SK-N-SH (cell line): ENCODE data around the gene TMEM54. TPM values are rescaled to one million over a fixed set of nuclear protein-coding genes. Genes with fewer than 3 reads are reported as not detected.

Experiments used
- CTCF ChIA-PET: fragments of 300-600, 350-600 bp; formaldehyde crosslinking; extraction: SDS; loops from one replicate; lab custom pipeline; 2021; lab: Yijun Ruan, JAX
- POLR2A ChIA-PET: fragments of 350-600 bp; sonication (Branson Sonifier 250); formaldehyde crosslinking; extraction: SDS; loops from one replicate; lab custom pipeline; 2020; ENCODE audit warnings: antibody characterized with exemption, inconsistent platforms; lab: Yijun Ruan, JAX
- DNase-seq: peaks from one replicate; pipeline ENCODE4 v3.0.0; 2012
- H2AFZ ChIP-seq: fragments of 200-600 bp; sonication (generic); 2 replicates; pipeline ENCODE4 v1.8.1; 2016; ENCODE audit warnings: antibody characterized with exemption, mild to moderate bottlenecking, low read depth
- H3F3A ChIP-seq: fragments of 200-600 bp; sonication (generic); replicated peaks from 2 replicates; pipeline ENCODE3; 2016; ENCODE audit warnings: antibody characterized with exemption, mild to moderate bottlenecking; ENCODE audit not compliant: insufficient read depth
- H3K27ac ChIP-seq, 2 experiments: fragments of 200-500 bp in 1 of 2; fragments of 200-600 bp in 1 of 2; sonication (Bioruptor generic) in 1 of 2; sonication (generic), shearing (Covaris generic) in 1 of 2; 2 replicates each; pipeline versions ENCODE4 v1.5.1 to v1.6.1; 2014 to 2016; ENCODE audit warnings: low read depth in 2 of 2, inconsistent platforms in 1 of 2, low read length in 1 of 2, mild to moderate bottlenecking in 1 of 2, mixed read lengths in 1 of 2
- H3K27me3 ChIP-seq: fragments of 200-600 bp; sonication (generic), shearing (Covaris generic); 2 replicates; pipeline ENCODE4 v1.6.1; 2016; ENCODE audit warnings: mixed run types; ENCODE audit not compliant: insufficient read depth
- H3K36me3 ChIP-seq, 2 experiments: fragments of 200-500 bp in 1 of 2; fragments of 200-600 bp in 1 of 2; sonication (Bioruptor generic) in 1 of 2; sonication (generic) in 1 of 2; replicated peaks in 1 of 2; 2 replicates each; pipeline versions ENCODE3 to v1.5.1; 2014 to 2016; ENCODE audit warnings: low read length in 1 of 2, mild to moderate bottlenecking in 1 of 2; ENCODE audit not compliant: insufficient read depth in 2 of 2, control insufficient read depth in 1 of 2
- H3K4me1 ChIP-seq, 2 experiments: fragments of 200-500 bp in 1 of 2; fragments of 200-600 bp in 1 of 2; sonication (Bioruptor generic) in 1 of 2; sonication (generic), shearing (Covaris generic) in 1 of 2; 2 replicates each; pipeline versions ENCODE4 v1.5.1 to v1.6.1; 2014 to 2016; ENCODE audit warnings: low read depth in 1 of 2, low read length in 1 of 2, mixed run types in 1 of 2; ENCODE audit not compliant: insufficient read depth in 2 of 2, control insufficient read depth in 1 of 2
- H3K4me2 ChIP-seq: fragments of 200-600 bp; sonication (generic), shearing (Covaris generic); 2 replicates; pipeline ENCODE4 v1.6.1; 2017; ENCODE audit warnings: mixed run types
- H3K4me3 ChIP-seq, 2 experiments: fragments of 200-500 bp in 1 of 2; fragments of 200-600 bp in 1 of 2; sonication (Bioruptor generic) in 1 of 2; sonication (generic), shearing (Covaris generic) in 1 of 2; 2 replicates each; pipeline versions ENCODE4 v1.5.1 to v1.8.1; 2014 to 2016; ENCODE audit warnings: low read depth in 2 of 2, inconsistent platforms in 1 of 2, low read length in 1 of 2, mild to moderate bottlenecking in 1 of 2, mixed read lengths in 1 of 2, moderate library complexity in 1 of 2
- H3K79me2 ChIP-seq: fragments of 200-600 bp; sonication (generic); 2 replicates; pipeline ENCODE4 v1.8.1; 2017; ENCODE audit warnings: mild to moderate bottlenecking; ENCODE audit not compliant: insufficient read depth
- H3K9ac ChIP-seq: fragments of 200-600 bp; sonication (generic); 2 replicates; pipeline ENCODE4 v1.6.1; 2017; ENCODE audit warnings: mixed run types
- H3K9me2 ChIP-seq: fragments of 200-600 bp; sonication (generic); 2 replicates; pipeline ENCODE4 v1.6.1; 2017; ENCODE audit warnings: mixed run types
- H3K9me3 ChIP-seq: fragments of 200-600 bp; sonication (generic); 2 replicates; pipeline ENCODE4 v1.6.1; 2017; ENCODE audit warnings: mixed run types, mild to moderate bottlenecking, moderate library complexity
- H4K20me1 ChIP-seq: fragments of 200-600 bp; sonication (generic); 2 replicates; pipeline ENCODE4 v1.6.1; 2017; ENCODE audit warnings: mild to moderate bottlenecking, mixed run types; ENCODE audit not compliant: insufficient read depth
- CHD2 ChIP-seq: fragments of 150-350 bp; IDR thresholded peaks from 2 replicates; pipeline ENCODE4 v1.6.1; 2018; ENCODE audit warnings: low read length; ENCODE audit not compliant: partially characterized antibody
- EP300 ChIP-seq, 2 experiments: IDR thresholded peaks; 2 replicates each; pipeline versions ENCODE4 v1.4.0 to v1.6.1; 2012; ENCODE audit warnings: borderline replicate concordance in 1 of 2, low read depth in 1 of 2, low read length in 1 of 2
- EZH2phosphoT487 ChIP-seq: fragments of 200-600 bp; sonication (generic); IDR thresholded peaks from 2 replicates; pipeline ENCODE4 v1.6.1; 2017; ENCODE audit warnings: low read depth, mixed run types, mild to moderate bottlenecking, antibody characterized with exemption, moderate library complexity, borderline replicate concordance
- FOSL2 ChIP-seq: IDR thresholded peaks from 2 replicates; pipeline ENCODE4 v1.4.0; 2012; ENCODE audit warnings: low read depth, mild to moderate bottlenecking, moderate library complexity, borderline replicate concordance
- FOXM1 ChIP-seq: IDR thresholded peaks from 2 replicates; pipeline ENCODE4 v1.4.0; 2012; ENCODE audit warnings: low read depth, mild to moderate bottlenecking
- GATA2 ChIP-seq: sonication (generic); formaldehyde crosslinking; IDR thresholded peaks from 2 replicates; pipeline ENCODE4 v1.5.0; 2020; ENCODE audit warnings: mild to moderate bottlenecking, missing genetic modification reagents
- IRF3 ChIP-seq: fragments of 150-350 bp; IDR thresholded peaks from 2 replicates; pipeline ENCODE4 v1.6.1; 2016; ENCODE audit warnings: mild to moderate bottlenecking, low read depth, low read length
- JUND ChIP-seq: IDR thresholded peaks from 2 replicates; pipeline ENCODE4 v1.4.0; 2012
- MAX ChIP-seq: IDR thresholded peaks from 2 replicates; pipeline ENCODE4 v1.4.0; 2012; ENCODE audit warnings: low read depth
- MEF2A ChIP-seq: IDR thresholded peaks from 2 replicates; pipeline ENCODE4 v1.4.0; 2012; ENCODE audit warnings: low read depth, borderline replicate concordance
- NRF1 ChIP-seq: IDR thresholded peaks from 2 replicates; pipeline ENCODE4 v1.6.1; 2012; ENCODE audit warnings: low read depth, mild to moderate bottlenecking, low read length
- PBX3 ChIP-seq: IDR thresholded peaks from 2 replicates; pipeline ENCODE4; 2012
- POLR2AphosphoS5 ChIP-seq: IDR thresholded peaks from 2 replicates; pipeline ENCODE4 v1.6.1; 2012; ENCODE audit warnings: low read depth, low read length
- RAD21 ChIP-seq: IDR thresholded peaks from 2 replicates; pipeline ENCODE4 v1.6.1; 2012; ENCODE audit warnings: mild to moderate bottlenecking, low read length
- REST ChIP-seq: IDR thresholded peaks from 2 replicates; pipeline ENCODE4 v1.6.1; 2012; ENCODE audit warnings: mild to moderate bottlenecking, low read depth, low read length, moderate library complexity
- RXRA ChIP-seq: IDR thresholded peaks from 2 replicates; pipeline ENCODE4 v1.4.0; 2012; ENCODE audit warnings: low read depth, mild to moderate bottlenecking, borderline replicate concordance
- SIN3A ChIP-seq: IDR thresholded peaks from 2 replicates; pipeline ENCODE4 v1.6.1; 2012; ENCODE audit warnings: low read depth, mild to moderate bottlenecking, low read length, moderate library complexity, borderline replicate concordance
- SMC3 ChIP-seq: IDR thresholded peaks from 2 replicates; pipeline ENCODE4 v1.6.1; 2012; ENCODE audit warnings: low read depth, low read length, improper control_type of control experiment
- USF2 ChIP-seq: fragments of 150-350 bp; IDR thresholded peaks from 2 replicates; pipeline ENCODE4 v1.6.1; 2017; ENCODE audit warnings: antibody characterized with exemption, low read length, low read depth, borderline replicate concordance
- ZBTB33 ChIP-seq: IDR thresholded peaks from 2 replicates; pipeline ENCODE4 v1.4.0; 2012; ENCODE audit warnings: low read depth, borderline replicate concordance
- WGBS: methylation state at CpG from one replicate; pipeline ENCODE4 v1.1.6; 2017; ENCODE audit warnings: low lambda C conversion rate; 5-methylcytosine and 5-hydroxymethylcytosine counted together
- polyA plus RNA-seq, 3 experiments: library from polyadenylated mRNA; depleted of rRNA; stranded (reverse); fragments of >200 nt; gene quantifications; 2 replicates each; pipeline ENCODE4 v1.2.3, GENCODE V29; 2012

TMEM54 gene
- polyA plus RNA-seq, 1 of the 3 experiments (the other 2 are of a cell fraction) = 66.6 TPM

GRCh38 chr1:32947669-32948389 is 46.6 kb upstream of the TMEM54 start:
- WGBS = 90% methylated on average over 6 of the region's 6 CpGs

More at GRCh38 chr1:32947669-32948389, 46.6 kb upstream of the TMEM54 start:
- H3K9me2 ChIP-seq = no peaks in the 10 kb centered on the region
- H3K4me1 ChIP-seq = peaks cover 2 to 3% of the 10 kb centered on the region in 2 experiments; a peak in 2 of 4 replicates
- peaks cover 9% of the 10 kb centered on the region for H4K20me1 ChIP-seq
- peaks cover 49% of the 10 kb centered on the region for H3K79me2 ChIP-seq
- TF ChIP-seq REST = no peak
- no peak for TF ChIP-seq POLR2AphosphoS5
- TF ChIP-seq MAX = no peak
- no peak for TF ChIP-seq PBX3
- TF ChIP-seq MEF2A = no peak
- TF ChIP-seq IRF3 = no peak
- no peak for TF ChIP-seq SIN3A
- TF ChIP-seq RAD21 = no peak
- TF ChIP-seq NRF1 = no peak
- no peak for TF ChIP-seq CHD2
- TF ChIP-seq USF2 = no peak
- no peak for TF ChIP-seq JUND
- TF ChIP-seq ZBTB33 = no peak
- TF ChIP-seq GATA2 (CRISPR knock-in tag) = no peak
- no peak for TF ChIP-seq FOXM1
- TF ChIP-seq RXRA = no peak
- TF ChIP-seq SMC3 = no peak
- TF ChIP-seq EZH2phosphoT487 = no peak
- no peak for TF ChIP-seq EP300 (IDR thresholded peaks at IDR 0.05; ENCODE audit: borderline replicate concordance in 1 of 2, low read depth in 1 of 2, low read length in 1 of 2)
- no peak for TF ChIP-seq FOSL2
- H3K4me2 ChIP-seq = no peak overlapping the region
- ChIA-PET CTCF (interaction anchor here (1.0 to 2.6 kb wide), 3 partner anchors 13 to 59 kb away, joined by 3 to 9 read pairs (median 4); no protein-coding TSS in a partner anchor), POLR2A (no interaction called here)
- H3K9ac ChIP-seq = no peak overlapping the region
- DNase-seq = no peak
- H2AFZ ChIP-seq = no peak overlapping the region
- H3F3A ChIP-seq = peaks cover 9% of the 10 kb centered on the region
- no peaks in the 10 kb centered on the region for H3K27me3 ChIP-seq
- H3K4me3 ChIP-seq = no peak overlapping the region
- peaks cover 27 to 31% of the 10 kb centered on the region in 2 experiments for H3K36me3 ChIP-seq
- no peaks in the 10 kb centered on the region for H3K9me3 ChIP-seq
- no peak overlapping the region for H3K27ac ChIP-seq
